Duodenal mucosa (tissue), 2 donors: ENCODE data around the gene KCNMA1.

ENCODE experiments used
- H3K27ac ChIP-seq: one replicate; pipeline ENCODE4 v1.7.0; 2013; ENCODE audit warnings: low read depth, low read length
- H3K27me3 ChIP-seq, 2 donors: one replicate each; pipeline ENCODE4 v1.7.0; 2013; ENCODE audit warnings: low read length in 2 of 2, control low read depth in 1 of 2; ENCODE audit not compliant: insufficient read depth in 2 of 2, control insufficient read depth in 1 of 2
- H3K36me3 ChIP-seq, 2 donors: one replicate each; pipeline ENCODE4 v1.7.0; 2013; ENCODE audit warnings: low read length in 2 of 2, control low read depth in 1 of 2; ENCODE audit not compliant: insufficient read depth in 2 of 2, control insufficient read depth in 1 of 2
- H3K4me1 ChIP-seq, 2 donors: one replicate each; pipeline ENCODE4 v1.7.0; 2013; ENCODE audit warnings: low read length in 2 of 2, control low read depth in 1 of 2; ENCODE audit not compliant: insufficient read depth in 2 of 2, control insufficient read depth in 1 of 2
- H3K4me3 ChIP-seq, 2 donors: one replicate each; pipeline ENCODE4 v1.7.0; 2013; ENCODE audit warnings: low read length in 2 of 2, low read depth in 1 of 2
- H3K9ac ChIP-seq, 2 donors: one replicate each; pipeline ENCODE4 v1.7.0; 2013; ENCODE audit warnings: low read length in 2 of 2, low read depth in 1 of 2
- H3K9me3 ChIP-seq, 2 donors: one replicate each; pipeline ENCODE4 v1.7.0; 2013; ENCODE audit warnings: low read length in 2 of 2, control low read depth in 1 of 2; ENCODE audit not compliant: control insufficient read depth in 1 of 2

KCNMA1 gene

DNA sequence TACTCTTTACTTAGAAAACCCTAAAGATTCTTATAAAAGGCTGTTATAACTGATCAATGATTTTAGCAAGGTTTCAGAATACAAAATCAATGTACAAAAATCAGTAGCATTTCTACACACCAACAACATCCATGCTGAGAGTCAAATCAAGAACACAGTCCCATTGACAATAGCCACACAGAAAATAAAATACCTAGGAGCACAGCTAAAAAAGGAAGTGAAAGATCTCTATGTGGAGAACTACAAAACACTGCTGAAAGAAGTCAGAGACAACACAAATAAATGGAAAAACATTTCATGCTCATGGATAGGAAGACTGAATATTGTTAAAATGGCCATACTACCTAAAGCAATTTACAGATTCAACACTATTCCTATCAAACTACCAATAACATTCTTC lies 427.0 kb downstream of the KCNMA1 start:
- no peaks in the 10 kb centered on the region for H3K9me3 ChIP-seq
- peaks cover 0 to 6% of the 10 kb centered on the region in 2 donors for H3K27me3 ChIP-seq
- H3K9ac ChIP-seq = no peak overlapping the region
- H3K27ac ChIP-seq = no peak overlapping the region
- no peaks in the 10 kb centered on the region for H3K4me1 ChIP-seq
- no peak overlapping the region for H3K4me3 ChIP-seq
- H3K36me3 ChIP-seq = no peaks in the 10 kb centered on the region

DNA sequence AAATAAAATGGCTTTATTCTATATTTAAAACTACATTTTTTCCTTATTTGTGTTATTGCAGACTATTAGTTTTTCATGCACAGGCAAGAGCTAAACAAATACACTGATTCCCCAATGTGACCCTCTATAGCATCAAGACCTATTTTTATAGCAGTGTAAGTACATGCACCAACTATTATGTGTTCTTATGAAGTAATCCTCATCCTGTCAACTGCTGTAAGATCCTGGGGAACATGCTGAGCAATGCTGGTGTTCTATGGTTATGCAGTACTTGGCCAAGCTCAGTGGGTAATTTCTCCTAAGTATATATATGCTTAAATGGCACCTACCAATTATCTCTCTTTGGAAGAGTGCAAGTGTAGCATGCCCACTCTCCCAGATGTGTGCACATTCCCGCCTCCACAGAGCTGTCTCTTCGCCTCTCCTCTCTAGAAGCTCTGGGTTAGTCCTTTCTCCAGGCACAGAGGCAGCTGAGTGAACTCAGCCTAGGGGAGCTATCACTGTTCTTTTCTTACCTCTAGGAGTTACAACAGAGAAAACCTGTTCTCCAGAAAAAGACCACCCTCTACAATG lies 428.8 kb downstream of the KCNMA1 start:
- H3K27ac ChIP-seq = no peak overlapping the region
- no peaks in the 10 kb centered on the region for H3K4me1 ChIP-seq
- H3K9ac ChIP-seq = no peak overlapping the region
- H3K36me3 ChIP-seq = no peaks in the 10 kb centered on the region
- no peaks in the 10 kb centered on the region for H3K9me3 ChIP-seq
- peaks cover 0 to 6% of the 10 kb centered on the region in 2 donors for H3K27me3 ChIP-seq
- H3K4me3 ChIP-seq = no peak overlapping the region

DNA sequence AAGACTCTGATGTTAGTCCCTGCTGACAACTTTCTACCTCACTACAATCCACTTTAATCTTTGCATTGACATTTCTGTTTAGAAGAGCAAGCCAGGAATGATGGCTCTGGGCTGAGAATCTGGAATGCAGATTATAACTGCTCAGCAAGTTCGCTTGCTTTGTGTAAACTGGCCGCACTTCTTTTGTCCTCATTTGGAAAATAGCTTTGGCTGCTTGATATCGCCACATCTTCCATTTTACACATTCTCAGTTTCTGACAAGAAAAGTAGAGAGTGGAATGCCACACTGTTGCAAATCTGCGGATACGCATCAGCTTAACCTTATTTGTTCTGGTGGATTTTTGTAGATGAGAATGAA lies 429.8 kb downstream of the KCNMA1 start:
- H3K9me3 ChIP-seq = no peaks in the 10 kb centered on the region
- no peaks in the 10 kb centered on the region for H3K4me1 ChIP-seq
- H3K9ac ChIP-seq = no peak overlapping the region
- peaks cover 2 to 6% of the 10 kb centered on the region in 2 donors for H3K27me3 ChIP-seq
- no peaks in the 10 kb centered on the region for H3K36me3 ChIP-seq
- no peak overlapping the region for H3K27ac ChIP-seq
- H3K4me3 ChIP-seq = no peak overlapping the region

DNA sequence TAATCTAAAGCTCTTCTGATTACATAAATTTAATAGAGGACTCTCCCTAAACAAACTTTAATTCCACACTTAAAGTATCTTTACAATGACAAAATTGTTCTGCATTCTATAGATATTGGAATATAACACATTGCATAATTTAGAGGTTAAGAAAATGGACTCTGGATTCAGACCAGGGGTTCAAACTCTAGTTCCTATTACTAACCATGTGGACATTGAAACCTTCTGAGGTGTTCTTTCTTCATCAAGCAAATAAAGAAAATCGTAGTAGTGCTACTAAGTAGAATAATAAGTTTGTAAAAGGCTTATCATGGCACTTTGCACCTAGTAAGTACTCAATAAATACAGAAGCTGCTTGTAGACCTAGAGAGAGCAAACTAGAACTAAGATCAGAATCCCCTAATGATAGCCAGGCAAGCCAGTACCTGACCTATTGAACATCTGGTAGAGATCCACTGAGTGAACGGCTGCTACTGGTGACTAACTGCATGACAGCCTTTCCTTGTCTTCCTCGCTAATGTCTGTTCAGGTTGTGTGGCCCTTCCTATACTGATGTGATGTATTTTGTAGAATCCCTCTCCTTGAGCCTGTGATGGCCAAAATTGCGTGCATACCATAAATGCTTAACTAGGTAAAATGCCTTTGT lies 430.3 kb downstream of the KCNMA1 start:
- Histone ChIP-seq H3K36me3 (no peaks in the 10 kb centered on the region), H3K4me1 (no peaks in the 10 kb centered on the region), H3K4me3 (no peak overlapping the region), H3K9me3 (no peaks in the 10 kb centered on the region), H3K9ac (no peak overlapping the region), H3K27me3 (peaks cover 2 to 6% of the 10 kb centered on the region in 2 donors), H3K27ac (no peak overlapping the region)

DNA sequence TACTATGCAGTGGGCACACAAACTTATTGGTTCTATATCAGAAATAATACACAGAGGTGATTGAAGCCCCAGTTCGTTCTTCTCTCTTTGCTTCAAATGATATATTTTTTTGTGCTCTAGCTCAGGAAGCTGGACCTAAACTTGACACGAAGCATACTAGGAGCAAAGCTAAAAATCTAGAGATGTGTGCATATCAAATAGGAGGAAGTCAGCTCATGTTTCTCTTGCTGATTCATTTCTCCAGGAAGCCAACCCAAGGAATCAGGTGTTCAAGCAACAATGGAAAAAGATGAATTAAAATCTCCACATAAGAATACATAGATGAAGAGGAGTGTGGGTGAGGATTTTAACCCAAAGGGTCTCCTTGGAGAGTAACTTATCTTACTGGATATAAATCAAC lies 432.5 kb downstream of the KCNMA1 start:
- H3K9ac ChIP-seq = no peak overlapping the region
- H3K27me3 ChIP-seq = peaks cover 2 to 6% of the 10 kb centered on the region in 2 donors
- H3K4me1 ChIP-seq = no peaks in the 10 kb centered on the region
- H3K36me3 ChIP-seq = no peaks in the 10 kb centered on the region
- no peaks in the 10 kb centered on the region for H3K9me3 ChIP-seq
- H3K27ac ChIP-seq = no peak overlapping the region
- no peak overlapping the region for H3K4me3 ChIP-seq

DNA sequence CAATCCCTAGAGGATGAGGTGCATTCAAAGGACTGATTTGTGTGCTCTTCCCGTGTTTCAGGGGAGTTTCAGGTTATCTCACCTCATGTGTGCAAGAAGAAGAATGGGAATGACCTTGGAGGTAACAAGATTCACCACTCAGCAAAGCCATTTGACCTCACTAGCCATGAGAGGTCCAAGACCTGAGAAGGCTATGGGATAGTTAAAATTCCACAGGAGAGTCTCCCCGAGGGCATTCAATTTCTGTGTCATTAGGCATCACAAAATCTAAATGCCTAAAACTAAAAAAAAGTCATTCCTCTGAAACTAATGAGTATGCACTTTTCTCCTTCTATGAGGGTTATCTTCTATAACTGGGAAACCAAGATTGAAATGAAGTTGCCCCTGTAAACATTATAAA lies 433.4 kb downstream of the KCNMA1 start:
- no peak overlapping the region for H3K27ac ChIP-seq

DNA sequence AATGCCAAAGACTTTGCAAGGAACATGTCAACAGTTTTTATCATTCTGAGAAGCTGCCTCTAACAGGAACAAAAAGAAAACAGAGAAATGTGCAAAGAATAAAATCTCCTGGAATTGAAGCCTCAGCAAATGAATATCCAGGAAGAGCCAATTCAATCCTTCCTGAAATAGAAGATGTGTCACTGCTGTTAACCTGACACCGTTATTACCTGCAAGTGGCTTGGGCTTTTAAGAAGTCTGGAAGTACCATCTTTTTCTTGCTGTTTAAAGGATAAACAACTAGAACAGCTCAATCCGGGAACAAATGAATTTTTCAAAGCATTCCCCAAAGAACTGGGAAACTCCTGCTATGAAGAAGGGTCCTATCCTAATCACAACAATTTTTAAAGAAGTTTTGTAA lies 434.8 kb downstream of the KCNMA1 start:
- Histone ChIP-seq H3K4me1 (no peaks in the 10 kb centered on the region), H3K4me3 (no peak overlapping the region), H3K36me3 (no peaks in the 10 kb centered on the region), H3K27ac (no peak overlapping the region), H3K9me3 (no peaks in the 10 kb centered on the region), H3K9ac (no peak overlapping the region), H3K27me3 (peaks cover 2 to 4% of the 10 kb centered on the region in 2 donors)

More for the DNA sequence above, 433.4 kb downstream of the KCNMA1 start:
- no peak overlapping the region for H3K9ac ChIP-seq
- H3K4me1 ChIP-seq = no peaks in the 10 kb centered on the region
- no peak overlapping the region for H3K4me3 ChIP-seq
- H3K27me3 ChIP-seq = peaks cover 2 to 6% of the 10 kb centered on the region in 2 donors
- H3K9me3 ChIP-seq = no peaks in the 10 kb centered on the region
- H3K36me3 ChIP-seq = no peaks in the 10 kb centered on the region

DNA sequence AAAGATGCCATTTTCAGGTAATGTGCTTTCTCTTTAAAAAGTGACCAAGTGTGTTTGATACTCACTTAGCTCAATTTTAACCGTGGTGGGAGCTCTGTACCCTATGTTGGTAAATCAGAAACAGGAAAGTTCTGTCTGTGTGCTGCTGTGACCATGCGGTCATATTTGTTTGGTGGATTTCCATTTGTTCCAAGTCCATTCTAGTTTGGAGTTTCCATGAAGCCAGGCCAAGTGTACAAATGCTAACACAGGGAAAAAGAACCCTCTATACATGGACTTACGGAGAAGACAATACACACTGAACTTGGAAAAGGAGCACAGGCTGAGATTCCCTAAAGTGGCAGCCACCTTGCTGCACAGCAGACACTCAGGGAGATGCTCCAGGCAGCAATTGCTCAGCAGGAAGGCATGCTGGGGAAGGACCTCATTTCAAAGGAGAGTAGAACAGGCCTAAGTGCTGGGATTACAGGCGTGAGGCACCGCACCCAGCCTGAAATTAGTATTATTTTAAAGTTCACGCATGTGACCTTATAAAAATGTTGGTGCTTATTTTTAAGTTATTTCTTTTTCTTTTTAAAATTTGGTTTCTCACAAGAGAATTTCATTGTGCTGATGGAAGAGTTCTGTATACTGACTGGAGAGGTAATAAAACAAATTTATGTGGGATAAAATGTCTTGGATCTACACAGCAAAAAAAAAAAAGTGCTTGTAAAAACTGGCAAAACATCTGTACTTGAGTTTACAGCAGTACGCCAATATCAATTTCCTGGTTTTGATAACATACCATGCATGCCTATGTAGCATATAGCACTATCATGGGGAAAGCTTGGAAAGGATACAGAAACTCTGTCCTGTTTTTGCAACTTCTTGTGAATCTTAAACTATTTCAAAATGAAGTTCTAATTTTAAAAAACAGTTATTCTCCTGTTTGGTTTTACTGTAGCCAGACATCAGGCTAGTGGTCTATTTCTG lies 436.2 kb downstream of the KCNMA1 start:
- no peaks in the 10 kb centered on the region for H3K9me3 ChIP-seq
- peaks cover 0 to 2% of the 10 kb centered on the region in 2 donors for H3K27me3 ChIP-seq
- H3K9ac ChIP-seq = no peak overlapping the region
- no peaks in the 10 kb centered on the region for H3K4me1 ChIP-seq
- no peak overlapping the region for H3K4me3 ChIP-seq
- no peak overlapping the region for H3K27ac ChIP-seq
- H3K36me3 ChIP-seq = no peaks in the 10 kb centered on the region

DNA sequence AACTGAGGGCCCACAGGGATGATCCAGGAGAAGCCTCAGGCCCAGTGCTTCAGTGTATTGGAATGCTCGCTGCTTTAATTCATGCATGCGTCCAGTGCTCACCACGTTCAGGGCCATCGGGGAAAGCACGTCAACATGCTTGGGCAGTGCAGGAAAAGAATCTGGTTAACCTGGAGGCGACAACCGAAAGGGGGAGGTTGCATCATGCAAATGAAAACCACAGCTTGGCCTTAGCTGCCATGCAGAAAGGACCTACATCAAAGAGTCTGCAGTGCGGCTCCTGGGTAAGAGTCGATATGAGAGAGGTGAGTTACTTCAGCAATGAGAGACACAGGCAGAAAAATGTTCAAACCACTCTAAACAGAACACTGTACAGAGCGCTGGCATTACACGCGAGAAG lies 440.1 kb downstream of the KCNMA1 start:
- no peaks in the 10 kb centered on the region for H3K4me1 ChIP-seq
- peaks cover 3 to 4% of the 10 kb centered on the region in 2 donors for H3K27me3 ChIP-seq
- H3K36me3 ChIP-seq = no peaks in the 10 kb centered on the region
- no peaks in the 10 kb centered on the region for H3K9me3 ChIP-seq
- H3K27ac ChIP-seq = no peak overlapping the region
- H3K9ac ChIP-seq = no peak overlapping the region
- no peak overlapping the region for H3K4me3 ChIP-seq

DNA sequence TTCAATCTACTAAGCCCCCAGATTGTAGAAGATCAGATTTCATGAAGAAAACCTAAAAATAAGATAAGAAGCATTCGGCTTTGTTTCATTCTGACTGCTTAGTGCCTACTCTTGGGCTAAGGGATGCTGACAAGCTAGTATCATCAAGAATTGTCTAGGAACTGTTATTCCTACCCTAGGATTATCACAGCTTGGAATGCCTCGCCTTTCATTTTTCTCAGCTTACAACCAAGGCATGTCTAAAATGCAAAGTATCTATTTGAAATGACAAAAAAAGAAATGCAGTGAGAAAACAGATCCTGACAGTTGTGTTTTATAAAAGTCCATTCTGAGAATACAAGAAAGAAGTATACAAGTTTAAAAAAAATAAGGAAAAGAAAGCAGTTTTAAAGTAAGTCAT lies 441.0 kb downstream of the KCNMA1 start:
- Histone ChIP-seq H3K9ac (no peak overlapping the region), H3K4me1 (no peaks in the 10 kb centered on the region), H3K27ac (no peak overlapping the region), H3K9me3 (no peaks in the 10 kb centered on the region), H3K4me3 (no peak overlapping the region), H3K27me3 (peaks cover 3 to 4% of the 10 kb centered on the region in 2 donors), H3K36me3 (no peaks in the 10 kb centered on the region)
